ENCODE measurements around the gene CETP. TPM values are rescaled to one million over a fixed set of nuclear protein-coding genes. Genes with fewer than 3 reads are reported as not detected.

CETP gene
- total RNA-seq, 1 donor: not detected

DNA sequence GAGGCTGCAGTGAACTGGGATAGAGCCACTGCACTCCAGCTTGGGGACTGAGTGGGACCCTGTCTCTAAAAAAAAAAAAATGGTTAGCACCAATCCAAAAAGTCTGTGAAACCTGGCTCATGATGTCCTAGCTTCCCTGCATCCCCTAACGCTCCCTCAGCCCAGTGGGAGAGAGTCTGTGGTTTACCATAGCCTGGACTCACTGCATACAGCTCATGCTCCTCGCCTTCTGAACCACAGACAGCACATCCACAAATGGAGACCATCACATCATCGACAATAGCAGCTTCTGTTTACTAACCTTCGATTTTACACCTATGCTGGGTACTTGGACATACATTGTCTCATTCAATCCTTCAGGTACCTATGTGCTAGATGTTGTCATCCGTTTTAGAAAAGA lies 71.2 kb downstream of the CETP start:
- no peak for DNase-seq (ENCODE audit: low read depth)
- TF ChIP-seq, protein P1, sequence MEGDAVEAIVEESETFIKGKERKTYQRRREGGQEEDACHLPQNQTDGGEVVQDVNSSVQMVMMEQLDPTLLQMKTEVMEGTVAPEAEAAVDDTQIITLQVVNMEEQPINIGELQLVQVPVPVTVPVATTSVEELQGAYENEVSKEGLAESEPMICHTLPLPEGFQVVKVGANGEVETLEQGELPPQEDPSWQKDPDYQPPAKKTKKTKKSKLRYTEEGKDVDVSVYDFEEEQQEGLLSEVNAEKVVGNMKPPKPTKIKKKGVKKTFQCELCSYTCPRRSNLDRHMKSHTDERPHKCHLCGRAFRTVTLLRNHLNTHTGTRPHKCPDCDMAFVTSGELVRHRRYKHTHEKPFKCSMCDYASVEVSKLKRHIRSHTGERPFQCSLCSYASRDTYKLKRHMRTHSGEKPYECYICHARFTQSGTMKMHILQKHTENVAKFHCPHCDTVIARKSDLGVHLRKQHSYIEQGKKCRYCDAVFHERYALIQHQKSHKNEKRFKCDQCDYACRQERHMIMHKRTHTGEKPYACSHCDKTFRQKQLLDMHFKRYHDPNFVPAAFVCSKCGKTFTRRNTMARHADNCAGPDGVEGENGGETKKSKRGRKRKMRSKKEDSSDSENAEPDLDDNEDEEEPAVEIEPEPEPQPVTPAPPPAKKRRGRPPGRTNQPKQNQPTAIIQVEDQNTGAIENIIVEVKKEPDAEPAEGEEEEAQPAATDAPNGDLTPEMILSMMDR (IDR thresholded peaks at IDR 0.05; ENCODE audit: insufficient read depth, low read length): no peak
- no peak overlapping the region for H3K4me3 ChIP-seq (ENCODE audit: low read depth, low read length)

Other genes starting within 250 kb of the CETP start
- 22.9 and 45.5 TPM in 2 replicates for gene NUP93, start 231.8 kb upstream of the CETP start, total RNA-seq (ENCODE audit: low replicate concordance)
- not detected in 2 replicates for gene SLC12A3, start 96.7 kb upstream of the CETP start, total RNA-seq (ENCODE audit: low replicate concordance)
- 34.0 and 151 TPM in 2 replicates for gene HERPUD1, start 29.8 kb upstream of the CETP start, total RNA-seq (ENCODE audit: low replicate concordance)
- 13.0 and 31.0 TPM in 2 replicates for gene NLRC5, start 27.6 kb downstream of the CETP start, total RNA-seq (ENCODE audit: low replicate concordance)
- 5.6 and 20.3 TPM in 2 replicates for gene CPNE2, start 130.6 kb downstream of the CETP start, total RNA-seq (ENCODE audit: low replicate concordance)
- 61.7 and 71.5 TPM in 2 replicates for gene PSME3IP1, start 224.1 kb downstream of the CETP start, total RNA-seq (ENCODE audit: low replicate concordance)
- 27.5 and 49.8 TPM in 2 replicates for gene RSPRY1, start 224.4 kb downstream of the CETP start, total RNA-seq (ENCODE audit: low replicate concordance)

Measured in fibroblast of the aortic adventitia (primary cell).